HepG2 (cell line): ENCODE results near the gene DPP6. TPM values are rescaled to one million over a fixed set of nuclear protein-coding genes. Genes with fewer than 3 reads are reported as not detected.

ENCODE experiments used
- ATAC-seq: fragments of 200-7000 bp; cut with Tn5 transposase; 3 replicates; pipeline ENCODE4 v1.9.1; 2020; ENCODE audit warnings: mild to moderate bottlenecking, moderate library complexity
- BruUV-seq: library from RNA; stranded (reverse); fragments of 400-500 nt; replicated peaks from 2 replicates; lab custom pipeline; 2021; lab: Mats Ljungman, UMichigan
- CTCF ChIA-PET: fragments of 300-600 bp; formaldehyde crosslinking; extraction: SDS; loops from one replicate; lab custom pipeline; 2021; ENCODE audit warnings: low total read pairs, inconsistent platforms, low intra/inter-chr PET ratio; lab: Yijun Ruan, JAX
- POLR2A ChIA-PET: fragments of 350-600 bp; sonication (Branson Sonifier 250); formaldehyde crosslinking; loops from one replicate; lab custom pipeline; 2020; ENCODE audit warnings: antibody characterized with exemption, inconsistent platforms; lab: Yijun Ruan, JAX
- DNase-seq: peaks from one replicate; pipeline ENCODE4 v3.0.0-alpha.2; 2015; ENCODE audit warnings: low spot score
- FAIRE-seq: peaks from 3 replicates; lab custom pipeline; 2011; peaks lifted over from hg19 to GRCh38; lab: Jason Lieb, UNC
- H2AFZ ChIP-seq: one replicate; pipeline ENCODE4 v1.6.1; 2011; ENCODE audit warnings: low read length, inconsistent platforms
- H3K27ac ChIP-seq: fragments of 300-600 bp; 3 replicates; pipeline ENCODE4 v1.8.0; 2011; ENCODE audit warnings: mixed run types, mild to moderate bottlenecking, mixed read lengths, low read length, inconsistent platforms; ENCODE audit not compliant: insufficient read depth; ENCODE audit errors: extremely low read length
- H3K27me3 ChIP-seq, 2 experiments: fragments of 200-600 bp in 1 of 2; 2 replicates in 1 of 2; 3 replicates in 1 of 2; pipeline versions ENCODE4 v1.6.0 to v1.8.0; 2011; ENCODE audit warnings: low read length in 2 of 2, mild to moderate bottlenecking in 2 of 2, moderate library complexity in 2 of 2, inconsistent platforms in 1 of 2; ENCODE audit not compliant: insufficient read depth in 2 of 2, control insufficient read depth in 1 of 2
- H3K36me3 ChIP-seq, 2 experiments: fragments of 200-600 bp in 1 of 2; replicated peaks in 1 of 2; 2 replicates in 1 of 2; 3 replicates in 1 of 2; pipeline versions ENCODE4 v1.5.1 to v1.8.0; 2011; ENCODE audit warnings: low read length in 2 of 2, inconsistent platforms in 1 of 2; ENCODE audit not compliant: insufficient read depth in 2 of 2, control insufficient read depth in 1 of 2
- H3K4me1 ChIP-seq: 2 replicates; pipeline ENCODE4 v1.5.1; 2012; ENCODE audit warnings: low read length, inconsistent platforms; ENCODE audit not compliant: insufficient read depth
- H3K4me2 ChIP-seq: 2 replicates; pipeline ENCODE4 v1.6.0; 2011; ENCODE audit warnings: low read depth, low read length, inconsistent platforms
- H3K4me3 ChIP-seq, 3 experiments: fragments of 200-600 bp in 1 of 3; sonication (generic), shearing (Covaris generic) in 1 of 3; replicated peaks in 1 of 3; 2 replicates each; pipeline ENCODE4 v1.5.1; 2011 to 2016; ENCODE audit warnings: low read length in 3 of 3, inconsistent platforms in 2 of 3, low read depth in 2 of 3, mild to moderate bottlenecking in 2 of 3, control low read depth in 1 of 3, mixed read lengths in 1 of 3; ENCODE audit not compliant: insufficient read depth in 1 of 3
- H3K79me2 ChIP-seq: one replicate; pipeline ENCODE4 v1.6.1; 2011; ENCODE audit warnings: low read length, inconsistent platforms; ENCODE audit not compliant: insufficient read depth
- H3K9ac ChIP-seq: 2 replicates; pipeline ENCODE4 v1.6.0; 2011; ENCODE audit warnings: mild to moderate bottlenecking, low read depth, low read length, inconsistent platforms; ENCODE audit not compliant: insufficient read depth
- H3K9me3 ChIP-seq: 2 replicates; pipeline ENCODE4 v1.5.1; 2012; ENCODE audit warnings: mild to moderate bottlenecking, low read length
- H4K20me1 ChIP-seq: 2 replicates; pipeline ENCODE4 v1.6.0; 2011; ENCODE audit warnings: inconsistent platforms, mild to moderate bottlenecking, low read length, moderate library complexity; ENCODE audit not compliant: insufficient read depth
- ELF3 ChIP-seq: IDR thresholded peaks from 2 replicates; pipeline ENCODE4 v1.6.1; 2016; ENCODE audit warnings: missing genetic modification reagents, missing compliant biosample characterization
- SP140L ChIP-seq: sonication (generic); formaldehyde crosslinking; IDR thresholded peaks from 2 replicates; pipeline ENCODE4 v1.4.0; 2020; ENCODE audit warnings: missing genetic modification reagents, borderline replicate concordance
- SSRP1 ChIP-seq: IDR thresholded peaks from 2 replicates; pipeline ENCODE4 v1.6.1; 2016; ENCODE audit warnings: control low read depth
- TMF1 ChIP-seq: sonication (generic); formaldehyde crosslinking; IDR thresholded peaks from 2 replicates; pipeline ENCODE4 v1.8.1; 2022; ENCODE audit warnings: low read depth, missing genetic modification reagents
- ZBTB21 ChIP-seq: sonication (generic); formaldehyde crosslinking; IDR thresholded peaks from 2 replicates; pipeline ENCODE4 v1.4.0; 2020; ENCODE audit warnings: missing genetic modification reagents
- ZNF124 ChIP-seq: sonication (generic); formaldehyde crosslinking; IDR thresholded peaks from 2 replicates; pipeline ENCODE4 v1.4.0; 2020; ENCODE audit warnings: missing genetic modification reagents
- ZNF761 ChIP-seq: sonication (generic); formaldehyde crosslinking; conservative IDR thresholded peaks from 2 replicates; pipeline ENCODE4 v1.4.0; 2020; ENCODE audit warnings: mild to moderate bottlenecking, missing genetic modification reagents
- ZNF839 ChIP-seq: sonication (generic); formaldehyde crosslinking; IDR thresholded peaks from 2 replicates; pipeline ENCODE4 v1.4.0; 2020; ENCODE audit warnings: missing genetic modification reagents, mild to moderate bottlenecking, borderline replicate concordance
- WGBS: methylation state at CpG from one replicate; pipeline ENCODE4 v1.1.6; 2017; ENCODE audit warnings: low lambda C conversion rate; 5-methylcytosine and 5-hydroxymethylcytosine counted together
- in situ Hi-C: cut with HindIII; loops from 2 replicates; pipeline ENCODE4 v1.10.0; 2017; ENCODE audit warnings: low pct_unique_long_range_greater_than_20kb; ENCODE audit not compliant: extremely low pct_ligation_motif_present
- intact Hi-C: fragments of 100-400 bp; cut with micrococcal nuclease; formaldehyde crosslinking; loops from one replicate; pipeline ENCODE4 v1.10.0; 2022; ENCODE audit not compliant: unreplicated experiment
- polyA plus RNA-seq, 8 experiments: library from polyadenylated mRNA; depleted of rRNA in 3 of 8; stranded (reverse) in 7 of 8; unstranded in 1 of 8; fragments of >200 nt; fragmentation: Illumina TruSeq in 4 of 8; extraction: Trizol in 4 of 8; gene quantifications; 2 replicates each; pipeline versions ENCODE4 v1.2.1 to v1.2.3, GENCODE V29; 2011 to 2016; ENCODE audit warnings: low read depth in 4 of 8, missing spikeins in 1 of 8, mixed read lengths in 1 of 8; ENCODE audit not compliant: insufficient read depth in 1 of 8
- total RNA-seq, 5 experiments: library from RNA; depleted of rRNA; stranded (reverse); fragments of >200 nt; fragmentation: Illumina TruSeq; extraction: Trizol; gene quantifications; 2 replicates each; pipeline ENCODE4 v1.2.3, GENCODE V29; 2016; ENCODE audit warnings: low read depth in 1 of 5
- TF ChIP-seq, protein P1 (sequence below): sonication (generic); formaldehyde crosslinking; IDR thresholded peaks from 2 replicates; pipeline ENCODE4 v1.5.0; 2020; ENCODE audit warnings: missing genetic modification reagents

The DPP6 gene
- total and polyA plus RNA-seq, 2 of the 13 experiments (the other 11 are each of a cell fraction or from before 2014, with no cell fraction given) = not detected

DNA sequence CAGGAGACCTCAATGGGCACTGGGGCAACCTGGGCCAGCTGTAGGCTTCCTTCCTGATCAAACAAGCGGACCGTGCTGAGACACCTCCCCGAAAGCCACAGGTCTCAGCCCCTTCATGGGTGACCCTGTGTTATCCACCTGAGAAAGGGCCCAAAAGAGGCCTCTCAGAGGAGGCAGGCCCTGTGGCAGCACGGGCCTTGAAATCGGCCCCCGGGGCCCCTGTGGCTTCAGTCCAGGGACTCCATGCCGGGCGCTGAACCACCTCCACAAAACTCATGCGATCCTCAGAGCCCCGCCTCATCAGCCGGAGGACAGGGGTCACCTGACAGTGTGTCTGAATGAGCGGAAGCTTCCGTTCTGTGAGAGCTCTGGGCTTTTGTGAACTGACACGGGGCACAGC, 643.6 kb downstream of the DPP6 start:
- FAIRE-seq (no peak), DNase-seq (no peak), ATAC-seq (peak; percentile 48)
- Histone ChIP-seq H3K27me3 (peaks cover 4 to 27% of the 10 kb centered on the region in 2 experiments; a peak in 3 of 5 replicates), H3K79me2 (no peaks in the 10 kb centered on the region), H3K4me1 (no peaks in the 10 kb centered on the region), H3K27ac (no peak overlapping the region), H3K9me3 (no peaks in the 10 kb centered on the region), H3K4me2 (no peak overlapping the region), H3K9ac (no peak overlapping the region), H3K4me3 (no peak overlapping the region), H3K36me3 (no peaks in the 10 kb centered on the region), H4K20me1 (no peaks in the 10 kb centered on the region), H2AFZ (no peak overlapping the region)
- ChIA-PET POLR2A (no interaction called here), CTCF (no interaction called here)
- TF ChIP-seq SSRP1 (CRISPR knock-in tag) (no peak), ZNF124 (CRISPR knock-in tag) (no peak), ZNF761 (CRISPR knock-in tag) (no peak), ELF3 (CRISPR knock-in tag) (no peak)
- in situ Hi-C loops (no loop called here), intact Hi-C loops (no loop called here)
- BruUV-seq = no TSS peak
- 30% methylated on average over 7 of the region's 14 CpGs for WGBS

DNA sequence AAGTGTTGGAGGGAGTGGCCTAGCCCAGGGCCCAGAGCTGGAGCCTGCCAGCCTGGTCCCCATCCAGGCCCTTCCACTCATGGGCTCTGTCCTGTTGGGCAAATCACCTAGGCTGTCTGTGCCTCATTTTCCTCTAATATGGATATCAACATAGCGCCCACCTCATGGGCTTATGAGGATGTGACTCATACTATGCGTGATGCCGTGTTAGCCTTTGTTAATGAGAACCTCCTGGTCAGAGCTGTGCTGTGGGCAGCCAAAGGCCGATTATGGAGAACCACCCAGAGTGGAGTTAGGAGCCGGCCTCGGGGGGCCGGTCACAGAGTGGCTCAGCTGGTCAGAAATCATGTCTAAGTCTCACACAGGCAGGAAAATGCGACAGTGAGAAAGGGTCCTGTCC, 644.4 kb downstream of the DPP6 start:
- no peaks in the 10 kb centered on the region for H3K9me3 ChIP-seq
- no peaks in the 10 kb centered on the region for H4K20me1 ChIP-seq
- no peaks in the 10 kb centered on the region for H3K36me3 ChIP-seq
- peaks cover 2 to 27% of the 10 kb centered on the region in 2 experiments; a peak in 3 of 5 replicates for H3K27me3 ChIP-seq
- no peak for FAIRE-seq
- intact Hi-C loops = no loop called here
- no peak overlapping the region for H3K27ac ChIP-seq
- H3K4me3 ChIP-seq = no peak overlapping the region
- DNase-seq = no peak
- no peak for TF ChIP-seq ZBTB21
- no peak for TF ChIP-seq TMF1 (CRISPR knock-in tag)
- no peak for TF ChIP-seq ZNF839
- TF ChIP-seq SP140L (CRISPR knock-in tag) = no peak
- TF ChIP-seq, protein P1, sequence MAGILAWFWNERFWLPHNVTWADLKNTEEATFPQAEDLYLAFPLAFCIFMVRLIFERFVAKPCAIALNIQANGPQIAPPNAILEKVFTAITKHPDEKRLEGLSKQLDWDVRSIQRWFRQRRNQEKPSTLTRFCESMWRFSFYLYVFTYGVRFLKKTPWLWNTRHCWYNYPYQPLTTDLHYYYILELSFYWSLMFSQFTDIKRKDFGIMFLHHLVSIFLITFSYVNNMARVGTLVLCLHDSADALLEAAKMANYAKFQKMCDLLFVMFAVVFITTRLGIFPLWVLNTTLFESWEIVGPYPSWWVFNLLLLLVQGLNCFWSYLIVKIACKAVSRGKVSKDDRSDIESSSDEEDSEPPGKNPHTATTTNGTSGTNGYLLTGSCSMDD = no peak
- TF ChIP-seq, all 625 proteins: peak for 0
- Histone ChIP-seq H3K79me2 (no peaks in the 10 kb centered on the region), H3K4me2 (no peak overlapping the region), H3K4me1 (no peaks in the 10 kb centered on the region), H3K9ac (no peak overlapping the region), H2AFZ (no peak overlapping the region)
- ChIA-PET POLR2A (no interaction called here), CTCF (no interaction called here)
- BruUV-seq = no TSS peak
- in situ Hi-C loops = no loop called here
- WGBS = 3% methylated on average over 5 of the region's 8 CpGs
- no peak for ATAC-seq
